Measurements from ENCODE around the gene ROBO2.

DNA sequence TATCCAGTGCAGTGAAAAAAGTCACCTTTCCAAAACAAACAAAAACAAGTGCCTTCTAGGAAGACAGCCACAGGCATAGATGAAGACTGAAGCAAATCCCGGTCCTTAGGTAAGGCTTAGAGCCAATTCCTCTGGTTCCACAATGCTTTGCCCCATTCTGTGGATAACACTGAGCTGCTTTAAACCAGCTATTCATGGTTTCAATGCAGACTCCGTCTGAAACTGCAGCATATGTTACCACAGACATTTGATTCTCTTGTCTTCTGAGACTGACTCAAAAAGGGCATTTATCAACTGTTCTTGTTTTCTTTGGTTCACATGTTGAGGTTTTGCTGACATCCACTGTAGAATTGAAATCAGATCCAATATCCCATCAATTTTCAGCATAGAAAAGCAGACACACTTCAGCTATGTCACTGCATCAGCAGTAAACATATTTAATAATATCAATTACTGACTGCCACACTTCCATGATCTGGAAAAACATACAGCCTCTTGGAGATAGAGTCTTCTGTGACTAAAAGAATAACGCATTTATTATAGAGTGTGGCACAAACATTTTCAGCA, 659.3 kb downstream of the ROBO2 start:
- TF ChIP-seq, protein P1, sequence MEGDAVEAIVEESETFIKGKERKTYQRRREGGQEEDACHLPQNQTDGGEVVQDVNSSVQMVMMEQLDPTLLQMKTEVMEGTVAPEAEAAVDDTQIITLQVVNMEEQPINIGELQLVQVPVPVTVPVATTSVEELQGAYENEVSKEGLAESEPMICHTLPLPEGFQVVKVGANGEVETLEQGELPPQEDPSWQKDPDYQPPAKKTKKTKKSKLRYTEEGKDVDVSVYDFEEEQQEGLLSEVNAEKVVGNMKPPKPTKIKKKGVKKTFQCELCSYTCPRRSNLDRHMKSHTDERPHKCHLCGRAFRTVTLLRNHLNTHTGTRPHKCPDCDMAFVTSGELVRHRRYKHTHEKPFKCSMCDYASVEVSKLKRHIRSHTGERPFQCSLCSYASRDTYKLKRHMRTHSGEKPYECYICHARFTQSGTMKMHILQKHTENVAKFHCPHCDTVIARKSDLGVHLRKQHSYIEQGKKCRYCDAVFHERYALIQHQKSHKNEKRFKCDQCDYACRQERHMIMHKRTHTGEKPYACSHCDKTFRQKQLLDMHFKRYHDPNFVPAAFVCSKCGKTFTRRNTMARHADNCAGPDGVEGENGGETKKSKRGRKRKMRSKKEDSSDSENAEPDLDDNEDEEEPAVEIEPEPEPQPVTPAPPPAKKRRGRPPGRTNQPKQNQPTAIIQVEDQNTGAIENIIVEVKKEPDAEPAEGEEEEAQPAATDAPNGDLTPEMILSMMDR (IDR thresholded peaks at IDR 0.05): no peak
- no peak for TF ChIP-seq POLR2A (IDR thresholded peaks at IDR 0.05)
